Adrenal gland (tissue), 5 donors: ENCODE results near the gene ITGB5.

Experiments used
- CTCF ChIP-seq, 6 experiments: fragments of 450-650 bp in 4 of 6; fragments of 200-600 bp in 2 of 6; sonication (generic) in 1 of 6; IDR thresholded peaks; 1 replicate in 5 of 6; 2 replicates in 1 of 6; pipeline versions ENCODE4 v1.5.1 to v1.8.0; 2016 to 2021; ENCODE audit warnings: antibody characterized with exemption in 6 of 6, mild to moderate bottlenecking in 2 of 6, moderate library complexity in 1 of 6
- POLR2A ChIP-seq, 2 donors: fragments of 450-650 bp; IDR thresholded peaks; one replicate each; pipeline ENCODE4 v1.6.1; 2017; ENCODE audit warnings: antibody characterized with exemption in 2 of 2, mild to moderate bottlenecking in 2 of 2, moderate library complexity in 1 of 2
- donor health status: DM: no; HTN: no; CAD: no.

- TF ChIP-seq POLR2A (IDR thresholded peaks at IDR 0.05) = no peak
- TF ChIP-seq CTCF (IDR thresholded peaks at IDR 0.05) = no peak
These were observed 17.8 kb upstream of the ITGB5 start for GRCh38 chr3:124904835-124905492.
